K562 (cell line): ENCODE measurements around the gene CBX1. TPM values are rescaled to one million over a fixed set of nuclear protein-coding genes. Genes with fewer than 3 reads are reported as not detected.

ENCODE experiments used
- ARID1B ChIP-seq: fragments of 450-650 bp; IDR thresholded peaks from 2 replicates; pipeline ENCODE4 v1.6.1; 2016; ENCODE audit warnings: antibody characterized with exemption, mild to moderate bottlenecking, inconsistent platforms
- ARID3A ChIP-seq: IDR thresholded peaks from 2 replicates; pipeline ENCODE4 v1.6.1; 2012; ENCODE audit warnings: low read depth, low read length, improper control_type of control experiment, borderline replicate concordance
- ATF2 ChIP-seq: sonication (generic); formaldehyde crosslinking; IDR thresholded peaks from 2 replicates; pipeline ENCODE4 v1.8.1; 2022; ENCODE audit warnings: missing genetic modification reagents
- BCLAF1 ChIP-seq, 2 experiments: fragments of 450-650 bp in 1 of 2; IDR thresholded peaks; 2 replicates each; pipeline ENCODE4 v1.6.1; 2011 to 2017; ENCODE audit warnings: low read depth in 2 of 2, antibody characterized with exemption in 1 of 2, borderline replicate concordance in 1 of 2, low read length in 1 of 2, mild to moderate bottlenecking in 1 of 2, mixed read lengths in 1 of 2; ENCODE audit not compliant: control insufficient read depth in 1 of 2
- E2F3 ChIP-seq: fragments of 250-450 bp; sonication (Bioruptor Pico); IDR thresholded peaks from 2 replicates; pipeline ENCODE4 v1.4.0; 2020; ENCODE audit warnings: mild to moderate bottlenecking
- E2F5 ChIP-seq: sonication (generic); formaldehyde crosslinking; IDR thresholded peaks from 2 replicates; pipeline ENCODE4 v1.8.0; 2022; ENCODE audit warnings: mild to moderate bottlenecking, missing genetic modification reagents
- HDAC1 ChIP-seq, 2 experiments: fragments of 450-650 bp; IDR thresholded peaks; 2 replicates each; pipeline ENCODE4 v1.6.1; 2016 to 2017; ENCODE audit warnings: inconsistent platforms in 1 of 2, mild to moderate bottlenecking in 1 of 2, moderate library complexity in 1 of 2
- ID3 ChIP-seq, 2 experiments: fragments of 250-450 bp in 1 of 2; fragments of 450-650 bp in 1 of 2; sonication (Bioruptor Pico) in 1 of 2; IDR thresholded peaks; 2 replicates each; pipeline versions ENCODE4 v1.6.1 to v1.8.0; 2016 to 2021; ENCODE audit warnings: mild to moderate bottlenecking in 2 of 2, moderate library complexity in 2 of 2, missing compliant biosample characterization in 1 of 2, missing genetic modification characterization in 1 of 2
- MCM2 ChIP-seq: fragments of 450-650 bp; IDR thresholded peaks from 2 replicates; pipeline ENCODE4 v1.6.1; 2017; ENCODE audit warnings: low read depth, mild to moderate bottlenecking
- MED1 ChIP-seq: sonication (generic); formaldehyde crosslinking; IDR thresholded peaks from 2 replicates; pipeline ENCODE4 v1.8.1; 2023; ENCODE audit warnings: missing genetic modification reagents, borderline replicate concordance
- MYBL2 ChIP-seq, 2 experiments: fragments of 450-650 bp in 1 of 2; sonication (generic) in 1 of 2; formaldehyde crosslinking in 1 of 2; IDR thresholded peaks; 2 replicates each; pipeline versions ENCODE4 v1.6.1 to v1.8.1; 2017 to 2022; ENCODE audit warnings: borderline replicate concordance in 1 of 2, inconsistent platforms in 1 of 2, low read depth in 1 of 2, mild to moderate bottlenecking in 1 of 2, missing genetic modification reagents in 1 of 2, moderate library complexity in 1 of 2
- NCOA2 ChIP-seq, 2 experiments: fragments of 450-650 bp; IDR thresholded peaks; 2 replicates each; pipeline ENCODE4 v1.6.1; 2018; ENCODE audit warnings: mild to moderate bottlenecking in 2 of 2, moderate library complexity in 1 of 2; ENCODE audit not compliant: partially characterized antibody in 2 of 2
- RBM39 ChIP-seq: fragments of 200-400 bp; formaldehyde crosslinking; optimal IDR thresholded peaks from 2 replicates; pipeline ENCODE3; 2018; ENCODE audit warnings: low read depth, low read length
- TCF7 ChIP-seq: sonication (generic); IDR thresholded peaks from 2 replicates; pipeline ENCODE4 v1.6.1; 2016; ENCODE audit warnings: antibody characterized with exemption, borderline replicate concordance
- USF2 ChIP-seq: sonication (generic); formaldehyde crosslinking; IDR thresholded peaks from 2 replicates; pipeline ENCODE4 v1.5.0; 2020; ENCODE audit warnings: missing genetic modification reagents
- ZBTB7A ChIP-seq: IDR thresholded peaks from 2 replicates; pipeline ENCODE4 v1.6.1; 2011; ENCODE audit warnings: low read depth, mild to moderate bottlenecking, low read length, moderate library complexity, borderline replicate concordance; ENCODE audit not compliant: control insufficient read depth
- ZNF217 ChIP-seq: sonication (generic); formaldehyde crosslinking; IDR thresholded peaks from 2 replicates; pipeline ENCODE4 v1.8.0; 2022; ENCODE audit warnings: mild to moderate bottlenecking, missing genetic modification reagents
- ZNF830 ChIP-seq: fragments of 250-450 bp; sonication (Bioruptor Pico); IDR thresholded peaks from 2 replicates; pipeline ENCODE4 v1.5.0; 2021; ENCODE audit warnings: mild to moderate bottlenecking
- polyA plus RNA-seq, 8 experiments: library from polyadenylated mRNA; depleted of rRNA in 4 of 8; stranded (reverse) in 5 of 8; unstranded in 3 of 8; fragments of >200 nt; fragmentation: Nextera tagmentation in 2 of 8; fragmentation: Illumina TruSeq in 1 of 8; extraction: Ambion mirVana in 2 of 8; extraction: Trizol in 1 of 8; gene quantifications; 2 replicates each; pipeline versions ENCODE4 v1.2.1 to v1.2.3, GENCODE V29; 2011 to 2014; ENCODE audit warnings: inconsistent platforms in 1 of 8, missing spikeins in 1 of 8
- total RNA-seq, 7 experiments: library from RNA; depleted of rRNA in 6 of 7; stranded (reverse); fragments of >200 nt in 6 of 7; fragmentation: Illumina TruSeq in 2 of 7; extraction: Trizol in 2 of 7; gene quantifications; 2 replicates each; pipeline versions ENCODE4 v1.2.1 to v1.2.3, GENCODE V29; 2011 to 2021; ENCODE audit warnings: low replicate concordance in 1 of 7

Gene CBX1
- total and polyA plus RNA-seq, 9 of the 15 experiments (the other 6 are each of a cell fraction or from before 2014, with no cell fraction given), result 10.6 to 95.7 (median 52.7) TPM

GRCh38 chr17:48027322-48027981 lies 73.8 kb downstream of the CBX1 start (continued):
- TF ChIP-seq MED1 (CRISPR knock-in tag) (no peak), ZNF217 (CRISPR knock-in tag) (no peak), ID3 (CRISPR knock-in tag; IDR thresholded peaks at IDR 0.05) (no peak), ID3 (tag; IDR thresholded peaks at IDR 0.05) (no peak), TCF7 (no peak), NCOA2 (IDR thresholded peaks at IDR 0.05; ENCODE audit: partially characterized antibody in 2 of 2) (no peak), ATF2 (CRISPR knock-in tag) (no peak), RBM39 (no peak), HDAC1 (IDR thresholded peaks at IDR 0.05) (no peak), BCLAF1 (IDR thresholded peaks at IDR 0.05; ENCODE audit: borderline replicate concordance in 1 of 2, control insufficient read depth in 1 of 2, low read depth in 2 of 2, low read length in 1 of 2) (no peak), ARID1B (no peak), MYBL2 (IDR thresholded peaks at IDR 0.05; ENCODE audit: low read depth) (no peak), MYBL2 (CRISPR knock-in tag; IDR thresholded peaks at IDR 0.05; ENCODE audit: borderline replicate concordance) (no peak), E2F3 (CRISPR knock-in tag) (no peak), ARID3A (no peak), USF2 (no peak), E2F5 (no peak), MCM2 (no peak), ZNF830 (CRISPR knock-in tag) (no peak), ZBTB7A (no peak)
